ENCODE results near the gene MRPS7.

GRCh38 chr17:75231741-75232464, 29.8 kb upstream of the MRPS7 start:
- TF ChIP-seq CTCF (IDR thresholded peaks at IDR 0.05) (no peak), EZH2 (IDR thresholded peaks at IDR 0.05) (no peak)

All from neural progenitor cell (in vitro differentiated cells).